OCI-LY7 (cell line): ENCODE measurements around the gene PSMD1.

Experiments used
- CTCF ChIP-seq: fragments of 200-600 bp; sonication (generic); conservative IDR thresholded peaks from 2 replicates; pipeline ENCODE4 v1.5.1; 2014; ENCODE audit warnings: mild to moderate bottlenecking, antibody characterized with exemption, low read length, moderate library complexity, mixed read lengths
- EZH2phosphoT487 ChIP-seq: fragments of 200-600 bp; sonication (generic); IDR thresholded peaks from 2 replicates; pipeline ENCODE4 v1.6.1; 2018; ENCODE audit warnings: low read depth, borderline replicate concordance, mild to moderate bottlenecking, mixed run types, antibody characterized with exemption, low read length, moderate library complexity, mixed read lengths

GRCh38 chr2:231127480-231127879, 70.8 kb downstream of the PSMD1 start:
- TF ChIP-seq CTCF (no peak), EZH2phosphoT487 (no peak)
